ENCODE measurements around the gene MRPL53. TPM values are rescaled to one million over a fixed set of nuclear protein-coding genes. Genes with fewer than 3 reads are reported as not detected.

MRPL53 gene
- total and polyA plus RNA-seq, 2 of the 13 experiments (the other 11 are each of a cell fraction or from before 2014, with no cell fraction given): 34.3 to 51.9 TPM

DNA sequence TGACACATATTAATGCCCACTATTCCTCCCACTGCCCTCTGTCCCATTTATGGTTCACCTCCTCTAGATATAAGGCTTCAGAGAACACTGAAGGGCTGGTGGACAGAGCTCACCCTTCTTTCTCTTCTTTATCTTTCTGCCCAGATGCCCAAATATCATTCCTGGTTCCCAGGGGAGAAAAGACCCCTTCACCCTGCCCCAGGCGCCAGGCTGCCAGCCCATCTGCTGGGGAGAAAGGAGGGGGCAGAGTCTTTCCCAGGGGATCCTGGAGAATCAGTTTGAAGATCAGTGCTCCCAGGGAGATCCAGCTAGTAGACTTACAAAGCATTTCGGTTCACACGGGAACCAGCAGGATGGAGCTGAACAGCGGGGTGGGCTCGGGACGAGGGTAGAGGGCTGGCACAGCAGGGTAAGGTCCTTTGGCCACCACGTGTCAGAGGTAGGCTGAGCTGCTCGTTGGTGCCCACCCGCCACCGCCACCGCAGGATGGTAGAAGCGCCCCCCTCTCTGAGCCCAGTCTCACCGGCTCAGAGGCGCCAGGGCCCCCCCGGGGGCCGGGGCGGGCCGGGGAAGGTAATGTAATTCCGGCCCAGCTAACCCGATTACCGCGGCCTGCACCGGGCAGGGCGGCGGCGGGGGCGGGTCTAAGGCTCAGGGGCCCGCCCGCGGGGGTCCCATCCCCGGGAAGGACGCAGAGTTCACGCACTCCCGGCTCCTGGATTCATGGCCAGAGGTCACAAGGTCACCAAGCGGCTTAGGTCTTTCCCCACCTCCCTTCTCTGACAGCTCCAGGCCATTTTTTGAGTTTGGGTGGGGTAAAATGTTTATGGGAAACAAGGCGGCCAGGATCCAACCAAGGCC lies 40.5 kb upstream of the MRPL53 start (continued):
- TF ChIP-seq MAZ (IDR thresholded peaks at IDR 0.05; ENCODE audit: borderline replicate concordance, low read depth, low read length): no peak
- peak; percentile 48; the same call in 1 of the 2 replicates for TF ChIP-seq MAZ (CRISPR knock-in tag; IDR thresholded peaks at IDR 0.05; ENCODE audit: low read depth)
- TF ChIP-seq ZNF616 (CRISPR knock-in tag; IDR thresholded peaks at IDR 0.05; ENCODE audit: low read depth): no peak
- TF ChIP-seq POGZ (CRISPR knock-in tag; IDR thresholded peaks at IDR 0.05): no peak
- TF ChIP-seq ZNF570 (CRISPR knock-in tag; IDR thresholded peaks at IDR 0.05; ENCODE audit: borderline replicate concordance): no peak
- TF ChIP-seq ZBTB20 (CRISPR knock-in tag; IDR thresholded peaks at IDR 0.05; ENCODE audit: borderline replicate concordance, low read depth): peak; percentile 43; the same call in 1 of the 2 replicates
- TF ChIP-seq ZNF24 (IDR thresholded peaks at IDR 0.05): no peak
- TF ChIP-seq GATA4 (IDR thresholded peaks at IDR 0.05; ENCODE audit: borderline replicate concordance, low read depth): no peak
- TF ChIP-seq MEF2D (CRISPR knock-in tag; IDR thresholded peaks at IDR 0.05): no peak
- TF ChIP-seq DNMT1 (CRISPR knock-in tag; IDR thresholded peaks at IDR 0.05): no peak
- no peak for TF ChIP-seq HOXA9 (CRISPR knock-in tag; IDR thresholded peaks at IDR 0.05; ENCODE audit: borderline replicate concordance)
- no peak for TF ChIP-seq ZNF441 (CRISPR knock-in tag; IDR thresholded peaks at IDR 0.05; ENCODE audit: borderline replicate concordance)
- TF ChIP-seq REL (CRISPR knock-in tag; conservative IDR thresholded peaks at IDR 0.05): no peak
- TF ChIP-seq NCOA1 (CRISPR knock-in tag; IDR thresholded peaks at IDR 0.05): no peak
- TF ChIP-seq ZNF225 (CRISPR knock-in tag; IDR thresholded peaks at IDR 0.05): 0 out of 2 replicates have a peak, but pooled peaks have one; percentile 9
- peak; percentile 52; the same call in 1 of the 2 replicates for TF ChIP-seq NRL (CRISPR knock-in tag; IDR thresholded peaks at IDR 0.05; ENCODE audit: borderline replicate concordance)
- 0 out of 2 replicates have a peak, but pooled peaks have one; percentile 8 for TF ChIP-seq HMG20B (CRISPR knock-in tag; conservative IDR thresholded peaks at IDR 0.05)
- TF ChIP-seq KDM3A (CRISPR knock-in tag; IDR thresholded peaks at IDR 0.05; ENCODE audit: low read depth): peak; percentile 58; the same call in 1 of the 2 replicates
- TF ChIP-seq MLLT10 (CRISPR knock-in tag; IDR thresholded peaks at IDR 0.05): no peak
- TF ChIP-seq KLF12 (CRISPR knock-in tag; IDR thresholded peaks at IDR 0.05; ENCODE audit: borderline replicate concordance): no peak
- TF ChIP-seq KDM5B (CRISPR knock-in tag; IDR thresholded peaks at IDR 0.05; ENCODE audit: borderline replicate concordance): no peak
- TF ChIP-seq, protein P1, sequence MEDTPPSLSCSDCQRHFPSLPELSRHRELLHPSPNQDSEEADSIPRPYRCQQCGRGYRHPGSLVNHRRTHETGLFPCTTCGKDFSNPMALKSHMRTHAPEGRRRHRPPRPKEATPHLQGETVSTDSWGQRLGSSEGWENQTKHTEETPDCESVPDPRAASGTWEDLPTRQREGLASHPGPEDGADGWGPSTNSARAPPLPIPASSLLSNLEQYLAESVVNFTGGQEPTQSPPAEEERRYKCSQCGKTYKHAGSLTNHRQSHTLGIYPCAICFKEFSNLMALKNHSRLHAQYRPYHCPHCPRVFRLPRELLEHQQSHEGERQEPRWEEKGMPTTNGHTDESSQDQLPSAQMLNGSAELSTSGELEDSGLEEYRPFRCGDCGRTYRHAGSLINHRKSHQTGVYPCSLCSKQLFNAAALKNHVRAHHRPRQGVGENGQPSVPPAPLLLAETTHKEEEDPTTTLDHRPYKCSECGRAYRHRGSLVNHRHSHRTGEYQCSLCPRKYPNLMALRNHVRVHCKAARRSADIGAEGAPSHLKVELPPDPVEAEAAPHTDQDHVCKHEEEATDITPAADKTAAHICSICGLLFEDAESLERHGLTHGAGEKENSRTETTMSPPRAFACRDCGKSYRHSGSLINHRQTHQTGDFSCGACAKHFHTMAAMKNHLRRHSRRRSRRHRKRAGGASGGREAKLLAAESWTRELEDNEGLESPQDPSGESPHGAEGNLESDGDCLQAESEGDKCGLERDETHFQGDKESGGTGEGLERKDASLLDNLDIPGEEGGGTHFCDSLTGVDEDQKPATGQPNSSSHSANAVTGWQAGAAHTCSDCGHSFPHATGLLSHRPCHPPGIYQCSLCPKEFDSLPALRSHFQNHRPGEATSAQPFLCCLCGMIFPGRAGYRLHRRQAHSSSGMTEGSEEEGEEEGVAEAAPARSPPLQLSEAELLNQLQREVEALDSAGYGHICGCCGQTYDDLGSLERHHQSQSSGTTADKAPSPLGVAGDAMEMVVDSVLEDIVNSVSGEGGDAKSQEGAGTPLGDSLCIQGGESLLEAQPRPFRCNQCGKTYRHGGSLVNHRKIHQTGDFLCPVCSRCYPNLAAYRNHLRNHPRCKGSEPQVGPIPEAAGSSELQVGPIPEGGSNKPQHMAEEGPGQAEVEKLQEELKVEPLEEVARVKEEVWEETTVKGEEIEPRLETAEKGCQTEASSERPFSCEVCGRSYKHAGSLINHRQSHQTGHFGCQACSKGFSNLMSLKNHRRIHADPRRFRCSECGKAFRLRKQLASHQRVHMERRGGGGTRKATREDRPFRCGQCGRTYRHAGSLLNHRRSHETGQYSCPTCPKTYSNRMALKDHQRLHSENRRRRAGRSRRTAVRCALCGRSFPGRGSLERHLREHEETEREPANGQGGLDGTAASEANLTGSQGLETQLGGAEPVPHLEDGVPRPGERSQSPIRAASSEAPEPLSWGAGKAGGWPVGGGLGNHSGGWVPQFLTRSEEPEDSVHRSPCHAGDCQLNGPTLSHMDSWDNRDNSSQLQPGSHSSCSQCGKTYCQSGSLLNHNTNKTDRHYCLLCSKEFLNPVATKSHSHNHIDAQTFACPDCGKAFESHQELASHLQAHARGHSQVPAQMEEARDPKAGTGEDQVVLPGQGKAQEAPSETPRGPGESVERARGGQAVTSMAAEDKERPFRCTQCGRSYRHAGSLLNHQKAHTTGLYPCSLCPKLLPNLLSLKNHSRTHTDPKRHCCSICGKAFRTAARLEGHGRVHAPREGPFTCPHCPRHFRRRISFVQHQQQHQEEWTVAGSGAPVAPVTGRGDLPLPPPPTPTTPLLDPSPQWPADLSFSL (CRISPR knock-in tag; IDR thresholded peaks at IDR 0.05): no peak
- no peak for TF ChIP-seq NAIF1 (CRISPR knock-in tag; IDR thresholded peaks at IDR 0.05; ENCODE audit: borderline replicate concordance)
- no peak for TF ChIP-seq ZNF432 (CRISPR knock-in tag; IDR thresholded peaks at IDR 0.05; ENCODE audit: borderline replicate concordance)
- TF ChIP-seq ISL2 (CRISPR knock-in tag; IDR thresholded peaks at IDR 0.05): 0 out of 2 replicates have a peak, but pooled peaks have one; percentile 12

All from HepG2 (cell line).